ENCODE data around the gene ATXN7L2.

The ATXN7L2 gene

GRCh38 chr1:109517337-109517736, 33.6 kb downstream of the ATXN7L2 start:
- TF ChIP-seq GATA3 (IDR thresholded peaks at IDR 0.05; ENCODE audit: low read depth, low read length): no peak
- TF ChIP-seq GATA2 (IDR thresholded peaks at IDR 0.05; ENCODE audit: low read depth, low read length): no peak

DNA sequence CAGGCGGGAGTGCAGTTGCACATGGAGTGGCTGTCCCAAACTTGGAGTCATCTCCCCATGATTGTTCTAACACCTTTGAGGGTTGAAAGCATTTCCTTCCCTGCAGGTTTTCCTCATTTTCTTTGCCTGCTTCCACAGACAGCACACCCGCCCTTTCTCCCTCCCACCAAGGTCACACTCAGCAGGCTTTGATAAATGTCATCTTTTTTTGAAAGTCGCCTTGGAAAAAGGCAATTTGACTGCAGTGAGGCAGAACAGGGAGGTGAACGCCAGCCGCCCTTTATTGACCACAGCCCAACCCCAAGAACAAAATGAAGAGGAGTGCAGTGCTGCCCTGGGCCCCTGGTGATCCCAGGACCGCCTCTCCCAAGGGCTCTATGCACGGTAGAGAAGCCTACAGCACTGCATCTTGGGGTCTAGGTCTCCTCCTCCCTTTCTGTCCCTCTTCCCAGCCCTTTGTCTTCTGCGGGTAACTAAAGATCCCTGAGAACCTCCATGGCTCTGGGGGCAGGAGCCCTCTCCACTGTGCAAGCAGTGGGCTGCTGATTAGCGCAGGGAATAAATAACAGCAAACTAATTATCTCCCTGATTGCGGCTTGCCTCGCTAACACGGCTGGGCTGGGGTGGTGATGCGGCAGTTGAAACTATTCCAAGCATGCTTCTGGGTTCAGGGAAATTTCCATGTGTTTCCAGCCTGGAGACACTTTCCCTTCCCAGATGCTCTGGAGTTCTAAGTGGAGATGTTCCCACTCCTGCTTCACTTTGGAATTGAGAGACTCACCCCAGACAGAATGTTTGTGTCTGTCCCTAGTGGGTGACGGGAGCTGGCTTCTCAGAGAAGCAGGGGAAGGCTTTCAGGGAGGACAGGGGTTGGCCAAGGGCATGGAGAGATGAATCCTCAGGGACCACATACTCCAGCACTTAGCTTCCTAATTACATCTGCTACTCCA, 37.6 kb downstream of the ATXN7L2 start:
- no peak for TF ChIP-seq GATA3 (IDR thresholded peaks at IDR 0.05; ENCODE audit: low read depth, low read length)
- TF ChIP-seq GATA2 (IDR thresholded peaks at IDR 0.05; ENCODE audit: low read depth, low read length): no peak

DNA sequence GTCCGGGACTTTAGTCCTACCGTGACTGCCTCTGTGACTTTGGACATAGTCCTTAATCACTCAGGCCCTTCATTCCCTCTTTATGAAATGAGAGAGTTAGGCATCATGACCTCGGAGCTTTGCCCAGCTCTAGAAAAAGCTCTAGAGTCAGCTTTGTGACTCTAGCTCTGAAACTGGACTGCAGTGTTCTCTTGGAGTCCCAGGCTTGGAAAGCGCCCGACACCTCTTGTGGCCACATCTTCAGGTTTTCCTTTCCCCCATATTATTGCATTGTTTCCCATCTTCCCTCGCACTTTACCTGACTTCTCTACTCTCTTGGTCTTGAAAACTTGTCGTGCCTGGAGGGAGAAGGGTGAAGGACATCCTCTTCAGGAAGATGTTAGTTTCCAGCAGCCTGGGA, 38.3 kb downstream of the ATXN7L2 start:
- TF ChIP-seq GATA3 (IDR thresholded peaks at IDR 0.05; ENCODE audit: low read depth, low read length) (no peak), GATA2 (IDR thresholded peaks at IDR 0.05; ENCODE audit: low read depth, low read length) (no peak)

GRCh38 chr1:109523706-109524105, 40.0 kb downstream of the ATXN7L2 start:
- TF ChIP-seq GATA2 (IDR thresholded peaks at IDR 0.05; ENCODE audit: low read depth, low read length) (no peak), GATA3 (IDR thresholded peaks at IDR 0.05; ENCODE audit: low read depth, low read length) (no peak)

- TF ChIP-seq GATA3 (IDR thresholded peaks at IDR 0.05; ENCODE audit: low read depth, low read length) (no peak), GATA2 (IDR thresholded peaks at IDR 0.05; ENCODE audit: low read depth, low read length) (no peak)
Measured at GRCh38 chr1:109527098-109527811, 43.5 kb downstream of the ATXN7L2 start.

DNA sequence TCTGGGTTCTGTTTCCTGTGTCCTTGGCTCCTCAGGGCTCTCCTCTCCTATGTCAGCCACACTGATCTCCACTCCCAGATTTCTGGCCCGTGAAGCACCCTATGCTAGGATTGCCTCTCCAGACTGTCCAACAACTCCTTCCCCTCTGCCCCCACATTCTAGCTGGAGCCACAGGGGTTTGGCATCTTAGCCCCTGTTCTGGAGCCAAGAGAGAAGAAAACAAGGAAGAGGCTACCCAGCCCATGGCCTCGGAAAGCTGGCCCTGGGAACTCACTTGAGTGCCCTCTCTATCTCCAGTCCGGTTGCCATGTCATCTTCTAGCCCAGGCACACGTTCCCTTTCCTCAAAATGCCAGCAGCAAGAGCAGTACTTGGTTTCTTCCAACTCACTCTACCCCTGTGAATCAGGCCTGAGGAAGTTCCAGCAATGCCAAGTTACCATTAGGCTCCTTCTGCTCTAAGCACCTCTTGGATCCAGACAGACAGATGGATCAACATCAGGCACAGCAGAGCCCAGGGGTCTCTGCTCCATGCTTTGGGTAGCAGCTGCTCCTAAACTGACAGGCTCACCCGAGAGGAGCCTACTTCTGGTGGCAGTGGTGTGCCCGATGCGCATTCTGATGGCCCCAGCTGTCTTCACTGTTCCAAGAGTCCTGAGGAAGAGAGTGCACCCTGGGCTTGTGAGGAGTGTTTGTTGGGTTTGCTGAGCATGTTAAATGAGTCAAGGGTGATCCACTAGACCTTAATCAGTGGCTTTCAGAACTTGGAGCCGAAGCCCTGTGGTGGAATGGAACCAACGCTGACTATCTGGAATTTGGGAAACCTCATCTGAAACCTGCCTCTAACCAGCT, 44.4 kb downstream of the ATXN7L2 start:
- TF ChIP-seq GATA2 (IDR thresholded peaks at IDR 0.05; ENCODE audit: low read depth, low read length) (no peak), GATA3 (IDR thresholded peaks at IDR 0.05; ENCODE audit: low read depth, low read length) (no peak)

- TF ChIP-seq GATA3 (IDR thresholded peaks at IDR 0.05; ENCODE audit: low read depth, low read length) (no peak), GATA2 (IDR thresholded peaks at IDR 0.05; ENCODE audit: low read depth, low read length) (no peak)
Measured at GRCh38 chr1:109528712-109529111, 45.0 kb downstream of the ATXN7L2 start.

- no peak for TF ChIP-seq GATA2 (IDR thresholded peaks at IDR 0.05; ENCODE audit: low read depth, low read length)
- TF ChIP-seq GATA3 (IDR thresholded peaks at IDR 0.05; ENCODE audit: low read depth, low read length): no peak
Measured at GRCh38 chr1:109529881-109530456, 46.3 kb downstream of the ATXN7L2 start.

DNA sequence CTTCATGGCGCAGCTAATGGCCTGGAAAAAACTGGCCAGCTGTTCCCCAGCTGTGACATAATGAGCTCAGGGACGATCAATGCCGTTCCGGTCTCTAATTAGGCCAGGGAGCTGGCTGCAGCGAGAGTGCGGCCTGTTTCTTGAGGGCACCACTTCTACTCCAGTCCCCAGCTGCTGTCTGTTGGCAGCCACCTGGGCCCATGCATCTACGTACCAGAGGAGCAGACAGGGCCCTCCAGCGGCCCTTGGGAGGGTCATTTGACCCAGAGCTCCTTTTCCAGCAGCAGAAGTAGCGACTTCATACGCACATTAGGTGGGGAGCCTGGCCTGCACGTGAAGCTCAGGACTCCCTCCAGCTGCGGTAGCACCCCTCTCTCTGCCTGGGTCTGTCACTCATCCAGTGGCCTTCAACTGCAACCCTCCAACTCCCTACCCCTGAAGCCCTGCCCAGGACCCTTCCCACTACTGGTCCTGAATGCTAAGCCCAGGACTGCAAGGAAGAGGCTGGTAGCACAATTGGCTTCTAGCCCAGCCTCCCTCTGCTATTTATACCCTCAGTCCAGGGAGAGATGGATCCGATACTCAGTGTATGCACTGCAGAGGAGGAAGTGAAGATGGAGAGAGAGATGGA, 46.9 kb downstream of the ATXN7L2 start:
- no peak for TF ChIP-seq GATA2 (IDR thresholded peaks at IDR 0.05; ENCODE audit: low read depth, low read length)
- no peak for TF ChIP-seq GATA3 (IDR thresholded peaks at IDR 0.05; ENCODE audit: low read depth, low read length)

- TF ChIP-seq GATA3 (IDR thresholded peaks at IDR 0.05; ENCODE audit: low read depth, low read length): no peak
- no peak for TF ChIP-seq GATA2 (IDR thresholded peaks at IDR 0.05; ENCODE audit: low read depth, low read length)
Measured at GRCh38 chr1:109531380-109531779, 47.7 kb downstream of the ATXN7L2 start.

- TF ChIP-seq GATA3 (IDR thresholded peaks at IDR 0.05; ENCODE audit: low read depth, low read length): no peak
- TF ChIP-seq GATA2 (IDR thresholded peaks at IDR 0.05; ENCODE audit: low read depth, low read length): no peak
Measured at GRCh38 chr1:109531826-109532364, 48.2 kb downstream of the ATXN7L2 start.

GRCh38 chr1:109532365-109533136, 48.8 kb downstream of the ATXN7L2 start:
- no peak for TF ChIP-seq GATA2 (IDR thresholded peaks at IDR 0.05; ENCODE audit: low read depth, low read length)
- no peak for TF ChIP-seq GATA3 (IDR thresholded peaks at IDR 0.05; ENCODE audit: low read depth, low read length)

All from SH-SY5Y (cell line).